ENCODE results near the gene CDX1. TPM values are rescaled to one million over a fixed set of nuclear protein-coding genes. Genes with fewer than 3 reads are reported as not detected.

CDX1 gene
- total RNA-seq, 1 experiment from 2014 or later, result not detected

- no peaks in the 10 kb centered on the region for H4K20me1 ChIP-seq (ENCODE audit: low read length)
- no peak overlapping the region for H3K27ac ChIP-seq (ENCODE audit: low read length)
- no peak overlapping the region for H3K4me3 ChIP-seq (ENCODE audit: low read length)
- H2AFZ ChIP-seq (ENCODE audit: low read length), result no peak overlapping the region
- no peak overlapping the region for H3K9ac ChIP-seq (ENCODE audit: low read length)
- no peaks in the 10 kb centered on the region for H3K9me2 ChIP-seq (replicated peaks; ENCODE audit: low read length)
- ChIA-PET CTCF (no interaction called here), POLR2A (ENCODE audit: unreplicated experiment) (no interaction called here)
- ATAC-seq (no peak), DNase-seq (no peak)
- H3K79me2 ChIP-seq (ENCODE audit: low read length), result no peaks in the 10 kb centered on the region
- TF ChIP-seq CTCF (conservative IDR thresholded peaks at IDR 0.05; ENCODE audit: low read depth, low read length), result no peak
- TF ChIP-seq EZH2phosphoT487 (IDR thresholded peaks at IDR 0.05; ENCODE audit: borderline replicate concordance, low read length), result no peak
- TF ChIP-seq EZH2 (IDR thresholded peaks at IDR 0.05; ENCODE audit: low read length, unreplicated experiment), result no peak
- H3K36me3 ChIP-seq (ENCODE audit: low read depth, low read length), result no peaks in the 10 kb centered on the region
- H3K4me2 ChIP-seq (ENCODE audit: low read length), result no peak overlapping the region
- no peaks in the 10 kb centered on the region for H3K27me3 ChIP-seq (ENCODE audit: low read length)
- BruUV-seq (replicated peaks), result no TSS peak
- H3K9me3 ChIP-seq (ENCODE audit: low read length), result no peaks in the 10 kb centered on the region
- intact Hi-C loops (cut with micrococcal nuclease), result no loop called here
- no peaks in the 10 kb centered on the region for H3K4me1 ChIP-seq (ENCODE audit: insufficient read depth, low read length)
- H3F3A ChIP-seq (ENCODE audit: low read length, unreplicated experiment), result no peaks in the 10 kb centered on the region
These were observed 13.9 kb downstream of the CDX1 start for GRCh38 chr5:150180241-150181026.

GRCh38 chr5:150181027-150181426, 14.4 kb downstream of the CDX1 start:
- Histone ChIP-seq H3K79me2 (ENCODE audit: low read length) (no peaks in the 10 kb centered on the region), H3K9me3 (ENCODE audit: low read length) (no peaks in the 10 kb centered on the region), H3K4me2 (ENCODE audit: low read length) (no peak overlapping the region), H4K20me1 (ENCODE audit: low read length) (no peaks in the 10 kb centered on the region), H3K4me1 (ENCODE audit: insufficient read depth, low read length) (no peaks in the 10 kb centered on the region), H3K9ac (ENCODE audit: low read length) (no peak overlapping the region), H3K9me2 (replicated peaks; ENCODE audit: low read length) (no peaks in the 10 kb centered on the region), H2AFZ (ENCODE audit: low read length) (no peak overlapping the region), H3K4me3 (ENCODE audit: low read length) (no peak overlapping the region), H3K27ac (ENCODE audit: low read length) (no peak overlapping the region), H3F3A (ENCODE audit: low read length, unreplicated experiment) (no peaks in the 10 kb centered on the region), H3K36me3 (ENCODE audit: low read depth, low read length) (no peaks in the 10 kb centered on the region), H3K27me3 (ENCODE audit: low read length) (no peaks in the 10 kb centered on the region)
- CTCF ChIA-PET, result no interaction called here
- TF ChIP-seq CTCF (conservative IDR thresholded peaks at IDR 0.05; ENCODE audit: low read depth, low read length), result no peak
- TF ChIP-seq EZH2phosphoT487 (IDR thresholded peaks at IDR 0.05; ENCODE audit: borderline replicate concordance, low read length), result no peak
- no peak for TF ChIP-seq EZH2 (IDR thresholded peaks at IDR 0.05; ENCODE audit: low read length, unreplicated experiment)
- DNase-seq (no peak), ATAC-seq (no peak)
- intact Hi-C loops (cut with micrococcal nuclease), result no loop called here
- POLR2A ChIA-PET (ENCODE audit: unreplicated experiment), result no interaction called here
- BruUV-seq (replicated peaks), result no TSS peak
